ENCODE measurements around the gene ITGA3.

Gene ITGA3

GRCh38 chr17:50093807-50094206, 37.9 kb downstream of the ITGA3 start:
- H3K27me3 ChIP-seq (ENCODE audit: insufficient read depth, low read depth) = peaks cover 22% of the 10 kb centered on the region
- peak overlapping the region; percentile 83; the same call in 1 of the 2 replicates for H3K4me2 ChIP-seq
- H2AFZ ChIP-seq (ENCODE audit: low read depth) = peak overlapping the region; percentile 92; the same call in 1 of the 2 replicates
- H3K27ac ChIP-seq = no peak overlapping the region
- H4K20me1 ChIP-seq (ENCODE audit: insufficient read depth) = no peaks in the 10 kb centered on the region
- TF ChIP-seq, protein P1, sequence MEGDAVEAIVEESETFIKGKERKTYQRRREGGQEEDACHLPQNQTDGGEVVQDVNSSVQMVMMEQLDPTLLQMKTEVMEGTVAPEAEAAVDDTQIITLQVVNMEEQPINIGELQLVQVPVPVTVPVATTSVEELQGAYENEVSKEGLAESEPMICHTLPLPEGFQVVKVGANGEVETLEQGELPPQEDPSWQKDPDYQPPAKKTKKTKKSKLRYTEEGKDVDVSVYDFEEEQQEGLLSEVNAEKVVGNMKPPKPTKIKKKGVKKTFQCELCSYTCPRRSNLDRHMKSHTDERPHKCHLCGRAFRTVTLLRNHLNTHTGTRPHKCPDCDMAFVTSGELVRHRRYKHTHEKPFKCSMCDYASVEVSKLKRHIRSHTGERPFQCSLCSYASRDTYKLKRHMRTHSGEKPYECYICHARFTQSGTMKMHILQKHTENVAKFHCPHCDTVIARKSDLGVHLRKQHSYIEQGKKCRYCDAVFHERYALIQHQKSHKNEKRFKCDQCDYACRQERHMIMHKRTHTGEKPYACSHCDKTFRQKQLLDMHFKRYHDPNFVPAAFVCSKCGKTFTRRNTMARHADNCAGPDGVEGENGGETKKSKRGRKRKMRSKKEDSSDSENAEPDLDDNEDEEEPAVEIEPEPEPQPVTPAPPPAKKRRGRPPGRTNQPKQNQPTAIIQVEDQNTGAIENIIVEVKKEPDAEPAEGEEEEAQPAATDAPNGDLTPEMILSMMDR (conservative IDR thresholded peaks at IDR 0.05; ENCODE audit: low read depth, low read length) = no peak
- H3K4me1 ChIP-seq (ENCODE audit: low read depth, poor library complexity, severe bottlenecking) = peaks cover 16% of the 10 kb centered on the region
- H3K9ac ChIP-seq = no peak overlapping the region
- no peaks in the 10 kb centered on the region for H3K36me3 ChIP-seq (ENCODE audit: insufficient read depth)
- peaks cover 4% of the 10 kb centered on the region; the same call in 1 of the 2 replicates for H3K79me2 ChIP-seq (ENCODE audit: insufficient read depth, low read depth)
- H3K4me3 ChIP-seq (IDR thresholded peaks at IDR 0.05; ENCODE audit: insufficient read depth, low read depth, low read length) = no peak overlapping the region

GRCh38 chr17:50094243-50094752, 38.4 kb downstream of the ITGA3 start:
- Histone ChIP-seq H3K4me1 (ENCODE audit: low read depth, poor library complexity, severe bottlenecking) (peaks cover 16% of the 10 kb centered on the region), H3K27me3 (ENCODE audit: insufficient read depth, low read depth) (peaks cover 17% of the 10 kb centered on the region), H3K4me2 (peak overlapping the region; percentile 83), H3K9ac (no peak overlapping the region), H3K27ac (no peak overlapping the region), H3K79me2 (ENCODE audit: insufficient read depth, low read depth) (peaks cover 4% of the 10 kb centered on the region; the same call in 1 of the 2 replicates), H2AFZ (ENCODE audit: low read depth) (peak overlapping the region; percentile 92), H3K36me3 (ENCODE audit: insufficient read depth) (no peaks in the 10 kb centered on the region), H4K20me1 (ENCODE audit: insufficient read depth) (no peaks in the 10 kb centered on the region), H3K4me3 (IDR thresholded peaks at IDR 0.05; ENCODE audit: insufficient read depth, low read depth, low read length) (peak overlapping the region; percentile 30)
- TF ChIP-seq, protein P1 (conservative IDR thresholded peaks at IDR 0.05; ENCODE audit: low read depth, low read length) = peak; percentile 97

DNA sequence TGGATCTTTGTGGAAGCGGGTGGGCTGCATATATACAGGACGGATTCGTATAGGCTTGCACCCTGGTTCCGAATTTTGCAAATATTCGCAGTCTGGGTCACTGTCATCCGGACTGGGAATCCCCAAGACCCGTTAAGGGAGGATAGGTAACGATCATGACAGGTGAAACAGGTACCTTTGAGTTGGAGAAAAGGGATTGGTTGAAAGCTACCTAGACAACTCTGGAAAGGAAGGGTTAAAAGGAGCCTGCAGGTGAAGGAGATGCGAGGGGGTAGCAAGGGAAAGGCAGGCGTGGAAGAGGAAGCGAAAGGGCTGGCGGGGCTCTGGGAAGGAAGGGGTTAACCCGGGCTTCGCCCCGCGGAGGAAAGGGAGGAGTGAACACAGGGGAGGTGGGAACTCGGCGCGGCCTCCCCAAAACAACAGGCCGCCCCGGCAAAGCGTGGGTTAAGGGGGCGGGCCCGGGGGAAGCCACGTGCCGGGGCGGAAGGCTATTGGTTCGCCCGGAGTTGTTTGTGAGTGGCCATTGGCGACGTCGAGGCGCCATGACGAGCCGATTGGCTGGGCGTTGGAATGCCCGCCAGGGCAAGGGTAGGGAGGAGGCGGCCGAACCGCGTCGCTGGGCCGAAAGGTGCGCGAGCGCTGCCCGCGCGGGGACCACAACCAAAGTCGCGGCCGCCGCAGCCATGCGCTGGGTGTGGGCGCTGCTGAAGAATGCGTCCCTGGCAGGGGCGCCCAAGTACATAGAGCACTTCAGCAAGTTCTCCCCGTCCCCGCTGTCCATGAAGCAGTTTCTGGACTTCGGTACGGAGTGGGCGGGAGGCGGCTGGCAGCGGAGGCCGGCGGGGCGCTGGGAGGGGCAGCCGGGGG, 39.1 kb downstream of the ITGA3 start, which contains the start of gene PDK2:
PDK2 (plus strand) TSS at position 599 of the 867 bp plus-strand sequence; CDS start at position 684, 85 bp downstream.
- Histone ChIP-seq H4K20me1 (ENCODE audit: insufficient read depth) (no peaks in the 10 kb centered on the region), H3K4me1 (ENCODE audit: low read depth, poor library complexity, severe bottlenecking) (peaks cover 19% of the 10 kb centered on the region), H3K27me3 (ENCODE audit: insufficient read depth, low read depth) (peaks cover 11% of the 10 kb centered on the region), H3K27ac (peak within 1 kb of the TSS; percentile 34; the same call in 1 of the 2 replicates), H3K4me2 (peak within 1 kb of the TSS; percentile 83), H3K79me2 (ENCODE audit: insufficient read depth, low read depth) (peaks cover 4% of the 10 kb centered on the region; the same call in 1 of the 2 replicates), H3K4me3 (IDR thresholded peaks at IDR 0.05; ENCODE audit: insufficient read depth, low read depth, low read length) (peak within 1 kb of the TSS; percentile 30), H2AFZ (ENCODE audit: low read depth) (peak within 1 kb of the TSS; percentile 92), H3K36me3 (ENCODE audit: insufficient read depth) (no peaks in the 10 kb centered on the region), H3K9ac (peak within 1 kb of the TSS; percentile 72)
- TF ChIP-seq, protein P1 (conservative IDR thresholded peaks at IDR 0.05; ENCODE audit: low read depth, low read length) = no peak

DNA sequence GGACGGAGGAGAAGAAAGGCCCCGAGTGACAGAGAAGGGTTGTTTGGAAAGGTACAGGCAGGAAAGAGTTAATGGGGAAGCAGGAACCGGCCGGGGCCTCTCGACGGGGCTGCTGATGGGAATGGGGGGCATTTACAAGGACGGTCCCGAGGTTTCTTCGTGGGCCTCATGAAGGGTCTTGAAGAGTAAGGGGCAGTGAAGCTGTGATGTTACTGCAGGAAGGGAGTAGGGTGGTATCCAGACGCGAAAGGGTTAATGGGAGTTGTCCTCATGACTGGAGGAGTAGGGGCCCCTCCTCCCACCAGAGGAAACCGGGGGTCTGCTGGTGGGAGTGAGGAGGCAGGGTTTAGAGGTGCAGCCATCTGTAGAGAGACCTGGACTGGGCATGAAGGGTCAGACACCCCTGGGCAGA, 39.7 kb downstream of the ITGA3 start:
- H3K27me3 ChIP-seq (ENCODE audit: insufficient read depth, low read depth) = peaks cover 10% of the 10 kb centered on the region; the same call in 1 of the 2 replicates
- peaks cover 21% of the 10 kb centered on the region for H3K4me1 ChIP-seq (ENCODE audit: low read depth, poor library complexity, severe bottlenecking)
- peak overlapping the region; percentile 34; the same call in 1 of the 2 replicates for H3K27ac ChIP-seq
- no peak overlapping the region for H3K4me3 ChIP-seq (IDR thresholded peaks at IDR 0.05; ENCODE audit: insufficient read depth, low read depth, low read length)
- H4K20me1 ChIP-seq (ENCODE audit: insufficient read depth) = no peaks in the 10 kb centered on the region
- H2AFZ ChIP-seq (ENCODE audit: low read depth) = peak overlapping the region; percentile 92
- H3K36me3 ChIP-seq (ENCODE audit: insufficient read depth) = no peaks in the 10 kb centered on the region
- H3K9ac ChIP-seq = peak overlapping the region; percentile 72
- TF ChIP-seq, protein P1 (conservative IDR thresholded peaks at IDR 0.05; ENCODE audit: low read depth, low read length) = no peak
- peak overlapping the region; percentile 83 for H3K4me2 ChIP-seq
- peaks cover 4% of the 10 kb centered on the region; the same call in 1 of the 2 replicates for H3K79me2 ChIP-seq (ENCODE audit: insufficient read depth, low read depth)
